ENCODE measurements around the gene MINDY1.

MINDY1 gene

DNA sequence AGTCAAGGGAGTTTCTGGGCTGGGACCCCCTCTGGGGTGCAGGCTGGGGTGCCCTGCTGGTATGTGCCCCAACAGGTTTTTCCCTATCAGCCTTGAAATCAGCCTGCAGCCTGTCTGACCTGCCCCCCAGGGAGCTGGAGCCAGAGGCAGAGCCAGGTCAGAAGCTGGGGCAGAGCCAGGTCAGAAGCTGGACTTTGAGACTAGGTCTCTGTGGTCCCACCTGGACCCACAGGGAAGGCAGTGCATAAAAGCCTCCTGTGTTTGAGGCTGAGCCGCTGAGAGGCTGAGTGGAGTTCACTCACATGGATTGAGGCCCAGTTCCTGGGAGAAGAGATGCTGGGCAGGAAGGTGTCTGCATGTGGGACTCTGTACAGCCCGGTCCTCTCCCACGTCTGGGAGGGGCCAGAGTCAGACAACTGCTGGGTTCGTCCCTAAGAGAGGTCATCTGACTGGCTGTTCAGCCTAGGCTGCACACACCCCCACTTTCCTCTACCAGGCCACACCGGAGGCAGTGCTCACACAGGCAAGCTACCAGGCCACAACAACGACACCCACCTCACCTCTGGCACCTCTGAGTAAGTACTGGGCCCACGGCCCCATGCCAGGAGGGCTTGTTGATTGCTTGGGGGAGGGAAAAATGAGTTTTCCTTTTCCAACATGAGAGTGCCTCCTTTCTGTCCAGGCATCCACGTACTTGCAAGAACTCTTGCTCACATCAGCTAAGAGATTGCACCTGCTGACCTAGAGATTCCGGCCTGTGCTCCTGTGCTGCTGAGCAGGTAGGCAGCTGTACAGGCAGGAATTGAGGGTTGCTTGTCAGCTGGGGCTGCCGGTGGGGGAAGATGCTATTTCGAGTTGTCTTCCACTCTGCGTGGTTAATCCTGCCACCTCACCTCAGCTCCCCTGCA is 24.6 kb downstream of the MINDY1 start, which contains the start of gene ANXA9:
TSS of gene ANXA9 (plus strand) at position 488 of the 908 bp plus-strand sequence. CDS start 814 bp downstream, outside the sequence.
- TF ChIP-seq, protein P1, sequence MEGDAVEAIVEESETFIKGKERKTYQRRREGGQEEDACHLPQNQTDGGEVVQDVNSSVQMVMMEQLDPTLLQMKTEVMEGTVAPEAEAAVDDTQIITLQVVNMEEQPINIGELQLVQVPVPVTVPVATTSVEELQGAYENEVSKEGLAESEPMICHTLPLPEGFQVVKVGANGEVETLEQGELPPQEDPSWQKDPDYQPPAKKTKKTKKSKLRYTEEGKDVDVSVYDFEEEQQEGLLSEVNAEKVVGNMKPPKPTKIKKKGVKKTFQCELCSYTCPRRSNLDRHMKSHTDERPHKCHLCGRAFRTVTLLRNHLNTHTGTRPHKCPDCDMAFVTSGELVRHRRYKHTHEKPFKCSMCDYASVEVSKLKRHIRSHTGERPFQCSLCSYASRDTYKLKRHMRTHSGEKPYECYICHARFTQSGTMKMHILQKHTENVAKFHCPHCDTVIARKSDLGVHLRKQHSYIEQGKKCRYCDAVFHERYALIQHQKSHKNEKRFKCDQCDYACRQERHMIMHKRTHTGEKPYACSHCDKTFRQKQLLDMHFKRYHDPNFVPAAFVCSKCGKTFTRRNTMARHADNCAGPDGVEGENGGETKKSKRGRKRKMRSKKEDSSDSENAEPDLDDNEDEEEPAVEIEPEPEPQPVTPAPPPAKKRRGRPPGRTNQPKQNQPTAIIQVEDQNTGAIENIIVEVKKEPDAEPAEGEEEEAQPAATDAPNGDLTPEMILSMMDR (IDR thresholded peaks at IDR 0.05; ENCODE audit: low read depth, low read length, missing control alignments) = no peak
- Histone ChIP-seq H3K27me3 (replicated peaks) (no peaks in the 10 kb centered on the region), H3K36me3 (replicated peaks) (no peaks in the 10 kb centered on the region), H3K27ac (no peak within 1 kb of the TSS), H3K4me3 (ENCODE audit: low read depth, low read length) (no peak within 1 kb of the TSS)
- DNase-seq = no peak
- in situ Hi-C loops (cut with HindIII; ENCODE audit: low pct_ligation_motif_present, low sequenced_read_pairs) = no loop called here

DNA sequence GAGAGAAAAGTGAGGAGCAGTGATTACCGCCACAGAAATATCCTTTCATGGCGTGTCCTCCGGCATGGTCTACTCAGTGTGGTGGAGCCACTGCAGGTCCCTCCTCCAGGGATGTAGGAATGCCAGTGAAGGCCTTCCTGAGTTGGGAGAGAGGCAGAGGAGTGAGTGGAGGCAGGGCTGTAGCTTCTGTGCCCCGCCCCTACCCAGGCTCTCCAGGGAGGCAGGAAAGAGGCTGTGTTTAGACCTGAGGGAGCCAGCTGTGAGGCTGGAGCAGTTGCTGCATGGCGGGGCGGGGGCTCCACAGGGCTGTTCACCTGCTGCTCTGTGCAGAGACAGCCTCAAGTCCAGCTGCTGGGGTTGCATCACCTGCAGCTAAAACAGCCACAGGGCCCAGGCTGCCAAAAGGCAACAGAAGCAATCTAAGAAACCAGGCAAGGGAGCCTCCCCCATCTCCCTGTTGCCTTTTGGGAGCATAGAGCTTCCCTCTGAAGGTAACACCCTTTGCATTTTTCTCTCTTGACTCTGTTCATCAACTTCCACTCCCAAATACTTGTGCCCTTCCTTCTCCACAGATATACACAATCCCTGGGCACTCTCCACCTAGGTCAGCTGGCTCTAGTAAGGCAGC is 25.4 kb downstream of the MINDY1 start:
- TF ChIP-seq, protein P1 (IDR thresholded peaks at IDR 0.05; ENCODE audit: low read depth, low read length, missing control alignments) = no peak
- no peak overlapping the region for H3K4me3 ChIP-seq (ENCODE audit: low read depth, low read length)
- in situ Hi-C loops (cut with HindIII; ENCODE audit: low pct_ligation_motif_present, low sequenced_read_pairs) = no loop called here

DNA sequence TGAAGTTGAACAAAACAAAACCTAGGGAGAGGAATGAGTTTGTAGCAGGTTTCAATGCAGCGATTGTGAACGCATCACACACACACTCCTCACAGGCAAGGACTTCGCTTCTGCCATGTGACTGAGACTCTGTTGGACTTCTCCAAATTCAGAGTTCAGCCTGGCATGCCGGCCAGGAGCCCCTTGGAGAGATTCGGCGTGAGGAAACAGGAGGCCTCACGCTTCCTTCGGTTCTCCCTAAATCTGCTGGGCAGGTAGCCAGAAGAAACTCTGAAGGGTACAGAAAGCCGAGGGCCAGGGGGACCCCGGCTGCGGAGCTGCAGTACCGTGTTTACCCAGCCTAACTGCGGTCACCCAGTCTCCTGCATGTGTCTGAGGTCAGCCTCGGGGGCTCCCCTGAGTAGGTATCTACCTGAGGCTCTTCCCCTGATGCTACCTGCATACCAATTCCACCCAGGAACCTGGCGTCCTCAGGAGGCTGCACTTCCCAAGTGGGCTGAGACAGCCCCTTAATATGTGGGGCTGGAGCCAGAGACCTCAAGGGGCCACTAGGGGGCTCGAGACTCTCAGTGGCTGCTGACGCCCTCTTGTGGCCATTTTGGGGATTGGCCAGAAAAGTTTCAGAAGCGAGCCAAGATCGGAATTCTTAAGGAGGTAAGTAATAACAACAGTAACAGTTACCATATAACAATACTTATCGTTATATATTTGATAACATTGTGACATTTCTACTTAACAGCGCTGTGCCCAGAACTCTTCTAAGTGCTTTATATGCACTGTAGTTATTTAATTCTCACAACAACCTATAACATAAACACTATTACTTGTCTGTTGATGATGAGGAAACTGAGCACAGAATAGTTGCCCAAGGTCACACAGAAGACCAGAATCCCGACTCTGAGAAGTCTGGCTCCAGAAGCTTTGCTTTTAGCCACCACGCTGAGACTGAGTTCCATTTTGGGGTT is 27.3 kb downstream of the MINDY1 start:
- no peak overlapping the region for H3K27ac ChIP-seq
- in situ Hi-C loops (cut with HindIII; ENCODE audit: low pct_ligation_motif_present, low sequenced_read_pairs) = no loop called here
- no peaks in the 10 kb centered on the region for H3K36me3 ChIP-seq (replicated peaks)
- DNase-seq = peak; percentile 88
- peak overlapping the region; percentile 12 for H3K4me3 ChIP-seq (ENCODE audit: low read depth, low read length)
- TF ChIP-seq, protein P1 (IDR thresholded peaks at IDR 0.05; ENCODE audit: low read depth, low read length, missing control alignments) = peak; percentile 100
- no peaks in the 10 kb centered on the region for H3K27me3 ChIP-seq (replicated peaks)

More for the DNA sequence above, 25.4 kb downstream of the MINDY1 start:
- no peaks in the 10 kb centered on the region for H3K27me3 ChIP-seq (replicated peaks)
- no peaks in the 10 kb centered on the region for H3K36me3 ChIP-seq (replicated peaks)
- DNase-seq = no peak
- H3K27ac ChIP-seq = no peak overlapping the region

DNA sequence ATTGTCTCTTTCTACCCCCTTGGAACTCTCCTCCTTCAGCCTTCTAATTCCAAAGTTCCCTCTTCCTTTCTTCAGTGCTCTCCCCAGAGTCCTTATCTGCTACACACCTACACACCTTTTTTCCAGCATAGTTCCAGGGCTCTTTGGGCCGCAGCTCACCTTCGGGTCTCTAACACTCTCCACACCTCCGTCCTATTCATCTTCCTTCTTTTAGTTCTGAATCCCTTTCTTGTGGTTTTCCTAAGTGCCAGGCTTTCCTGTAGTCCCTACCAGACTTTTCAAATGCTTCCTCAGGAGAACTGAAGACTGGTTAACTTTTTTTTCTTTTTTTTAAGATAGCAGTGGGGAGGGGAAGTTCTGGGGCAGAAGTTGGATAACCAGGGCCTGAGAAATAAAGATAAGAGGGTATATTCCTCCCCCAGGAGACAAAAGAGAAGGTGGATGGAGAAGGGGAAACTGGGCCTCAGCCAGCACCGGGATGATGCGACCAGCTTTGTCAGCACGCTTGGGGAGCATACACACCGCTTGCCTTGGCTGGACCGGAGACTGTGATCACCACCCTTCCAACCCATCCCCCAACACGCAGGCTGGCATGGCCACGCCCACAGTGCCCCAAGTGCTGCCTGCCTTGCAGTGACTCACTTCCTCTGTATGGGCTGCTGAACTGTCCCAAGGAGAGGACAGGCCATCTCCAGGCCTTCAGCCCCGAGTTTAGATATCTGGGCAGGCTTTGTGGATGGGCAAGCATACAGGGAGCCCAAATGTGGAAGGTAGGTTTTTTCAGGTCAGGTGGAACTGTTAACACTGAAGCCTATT is 29.6 kb downstream of the MINDY1 start:
- DNase-seq = no peak
- no peaks in the 10 kb centered on the region for H3K27me3 ChIP-seq (replicated peaks)
- H3K36me3 ChIP-seq (replicated peaks) = no peaks in the 10 kb centered on the region
- H3K27ac ChIP-seq = no peak overlapping the region
- no peak overlapping the region for H3K4me3 ChIP-seq (ENCODE audit: low read depth, low read length)
- TF ChIP-seq, protein P1 (IDR thresholded peaks at IDR 0.05; ENCODE audit: low read depth, low read length, missing control alignments) = no peak
- in situ Hi-C loops (cut with HindIII; ENCODE audit: low pct_ligation_motif_present, low sequenced_read_pairs) = no loop called here

DNA sequence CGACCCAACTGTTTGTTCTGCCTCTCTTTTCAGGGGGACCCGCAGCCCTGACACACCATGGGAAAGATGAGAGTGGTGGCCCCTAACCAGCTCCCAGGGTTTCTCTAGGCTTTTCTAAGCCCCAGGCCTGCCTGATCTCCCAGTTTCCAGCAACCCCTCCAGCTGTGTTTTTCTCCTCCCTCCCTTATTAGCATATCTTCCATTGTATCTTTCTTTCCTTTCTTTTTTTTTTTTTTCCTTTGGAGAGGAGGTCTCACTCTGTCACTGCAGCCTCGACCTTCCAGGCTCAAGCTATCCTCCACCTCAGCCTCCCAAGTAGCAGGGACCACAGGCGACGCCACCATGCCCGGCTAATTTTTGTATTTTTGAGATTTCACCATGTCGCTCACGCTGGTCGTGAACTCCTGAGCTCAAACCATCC is 30.3 kb downstream of the MINDY1 start:
- no peaks in the 10 kb centered on the region for H3K36me3 ChIP-seq (replicated peaks)
- H3K27ac ChIP-seq = no peak overlapping the region
- DNase-seq = no peak
- no peaks in the 10 kb centered on the region for H3K27me3 ChIP-seq (replicated peaks)
- in situ Hi-C loops (cut with HindIII; ENCODE audit: low pct_ligation_motif_present, low sequenced_read_pairs) = no loop called here
- TF ChIP-seq, protein P1 (IDR thresholded peaks at IDR 0.05; ENCODE audit: low read depth, low read length, missing control alignments) = no peak
- no peak overlapping the region for H3K4me3 ChIP-seq (ENCODE audit: low read depth, low read length)

All from brain microvascular endothelial cell (primary cell).